HepG2 (cell line): ENCODE results near the gene COMMD10. TPM values are rescaled to one million over a fixed set of nuclear protein-coding genes. Genes with fewer than 3 reads are reported as not detected.

Source experiments
- EZH2 ChIP-seq: conservative IDR thresholded peaks from 2 replicates; pipeline ENCODE4 v1.6.1; 2012; ENCODE audit warnings: mild to moderate bottlenecking, low read depth, low read length, moderate library complexity
- FOXJ3 ChIP-seq: sonication (generic); formaldehyde crosslinking; IDR thresholded peaks from 2 replicates; pipeline ENCODE4 v1.4.0; 2020; ENCODE audit warnings: missing genetic modification reagents, mild to moderate bottlenecking, borderline replicate concordance
- GLI4 ChIP-seq: sonication (generic); formaldehyde crosslinking; IDR thresholded peaks from 2 replicates; pipeline ENCODE4 v1.5.1; 2020; ENCODE audit warnings: missing genetic modification reagents, mild to moderate bottlenecking, moderate library complexity, borderline replicate concordance
- ISL2 ChIP-seq: sonication (generic); formaldehyde crosslinking; IDR thresholded peaks from 2 replicates; pipeline ENCODE4 v1.5.0; 2020; ENCODE audit warnings: missing genetic modification reagents
- MYNN ChIP-seq: sonication (generic); formaldehyde crosslinking; IDR thresholded peaks from 2 replicates; pipeline ENCODE4 v1.4.0; 2020; ENCODE audit warnings: mild to moderate bottlenecking, low read depth, missing genetic modification reagents
- NFE2 ChIP-seq: sonication (generic); formaldehyde crosslinking; IDR thresholded peaks from 2 replicates; pipeline ENCODE4 v1.4.0; 2020; ENCODE audit warnings: missing genetic modification reagents
- RFXANK ChIP-seq: IDR thresholded peaks from 2 replicates; pipeline ENCODE4 v1.6.1; 2016
- RFXAP ChIP-seq: sonication (generic); formaldehyde crosslinking; IDR thresholded peaks from 2 replicates; pipeline ENCODE4 v1.4.0; 2020; ENCODE audit warnings: missing genetic modification reagents, borderline replicate concordance
- RXRA ChIP-seq: sonication (generic); formaldehyde crosslinking; IDR thresholded peaks from 2 replicates; pipeline ENCODE4 v1.5.1; 2020; ENCODE audit warnings: missing genetic modification reagents
- ZNF761 ChIP-seq: sonication (generic); formaldehyde crosslinking; conservative IDR thresholded peaks from 2 replicates; pipeline ENCODE4 v1.4.0; 2020; ENCODE audit warnings: mild to moderate bottlenecking, missing genetic modification reagents
- ZNF773 ChIP-seq: sonication (generic); formaldehyde crosslinking; IDR thresholded peaks from 2 replicates; pipeline ENCODE4 v1.4.0; 2020; ENCODE audit warnings: missing genetic modification reagents, borderline replicate concordance
- polyA plus RNA-seq, 8 experiments: library from polyadenylated mRNA; depleted of rRNA in 3 of 8; stranded (reverse) in 7 of 8; unstranded in 1 of 8; fragments of >200 nt; fragmentation: Illumina TruSeq in 4 of 8; extraction: Trizol in 4 of 8; gene quantifications; 2 replicates each; pipeline versions ENCODE4 v1.2.1 to v1.2.3, GENCODE V29; 2011 to 2016; ENCODE audit warnings: low read depth in 4 of 8, missing spikeins in 1 of 8, mixed read lengths in 1 of 8; ENCODE audit not compliant: insufficient read depth in 1 of 8
- total RNA-seq, 5 experiments: library from RNA; depleted of rRNA; stranded (reverse); fragments of >200 nt; fragmentation: Illumina TruSeq; extraction: Trizol; gene quantifications; 2 replicates each; pipeline ENCODE4 v1.2.3, GENCODE V29; 2016; ENCODE audit warnings: low read depth in 1 of 5
- TF ChIP-seq, protein P1 (sequence below): sonication (generic); formaldehyde crosslinking; IDR thresholded peaks from 2 replicates; pipeline ENCODE4 v1.8.1; 2023; ENCODE audit warnings: mild to moderate bottlenecking, moderate library complexity, missing genetic modification reagents
- TF ChIP-seq, protein P2 (sequence below), 2 experiments: fragments of 450-650 bp in 1 of 2; sonication (generic) in 1 of 2; formaldehyde crosslinking in 1 of 2; IDR thresholded peaks; 2 replicates each; pipeline versions ENCODE4 v1.6.1 to v1.8.0; 2016 to 2022; ENCODE audit warnings: antibody characterized with exemption in 1 of 2, mild to moderate bottlenecking in 1 of 2, missing genetic modification reagents in 1 of 2
- TF ChIP-seq, protein P3 (sequence below): sonication (generic); formaldehyde crosslinking; conservative IDR thresholded peaks from 2 replicates; pipeline ENCODE4 v1.4.0; 2020; ENCODE audit warnings: missing genetic modification reagents
- TF ChIP-seq, protein P4 (sequence below): sonication (generic); formaldehyde crosslinking; IDR thresholded peaks from 2 replicates; pipeline ENCODE4 v1.5.0; 2020; ENCODE audit warnings: mild to moderate bottlenecking, low read depth, missing genetic modification reagents, borderline replicate concordance
- TF ChIP-seq, protein P5 (sequence below): sonication (generic); formaldehyde crosslinking; IDR thresholded peaks from 2 replicates; pipeline ENCODE4 v1.4.0; 2020; ENCODE audit warnings: mild to moderate bottlenecking, missing genetic modification reagents

COMMD10 gene
- total and polyA plus RNA-seq, 2 of the 13 experiments (the other 11 are each of a cell fraction or from before 2014, with no cell fraction given) = 16.9 to 39.3 TPM

DNA sequence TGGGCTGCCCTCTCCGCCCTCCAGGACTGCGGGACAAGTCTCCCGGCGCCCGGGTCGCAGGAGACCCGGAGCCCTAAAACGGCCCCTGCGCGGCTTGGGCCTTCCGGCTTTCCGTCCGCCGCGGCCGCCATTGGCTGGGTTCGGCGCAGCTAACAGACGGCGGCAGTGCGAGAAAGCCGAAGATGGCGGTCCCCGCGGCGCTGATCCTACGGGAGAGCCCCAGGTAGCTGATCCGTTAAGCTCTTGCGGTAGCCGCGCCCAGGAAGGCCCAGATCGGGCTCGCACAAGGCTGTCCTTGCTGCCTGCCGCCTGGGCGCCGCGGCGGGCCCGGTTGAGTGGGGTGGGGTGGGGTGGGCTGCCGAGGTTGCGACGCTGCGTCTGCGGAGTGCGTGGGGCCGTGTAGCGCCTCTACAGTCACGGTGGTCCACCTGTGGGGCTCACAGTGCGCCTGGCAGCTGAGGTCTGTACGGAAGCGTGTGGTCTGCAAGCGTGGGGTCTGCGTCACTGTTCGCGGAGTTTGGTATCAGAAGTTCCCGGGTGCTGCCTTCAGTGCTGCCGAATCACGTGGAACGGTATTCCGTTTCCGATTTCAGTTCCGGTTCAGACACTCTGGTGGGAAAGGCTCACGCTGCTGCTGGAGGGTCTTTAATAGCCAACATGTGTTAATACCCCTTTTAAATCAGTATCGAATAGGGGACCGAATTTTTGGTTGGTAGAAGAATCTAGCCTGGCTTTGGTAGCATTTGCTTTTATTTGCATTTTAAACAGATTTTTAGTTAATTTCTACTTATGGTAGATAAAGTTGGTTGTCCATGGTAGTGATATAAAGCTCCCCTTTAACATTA is at the start of gene COMMD10 (continued):
- no peak for TF ChIP-seq RFXAP (CRISPR knock-in tag)
- no peak; the same call in 1 of the 2 replicates for TF ChIP-seq ISL2 (CRISPR knock-in tag)
- TF ChIP-seq EZH2 = no peak
- TF ChIP-seq MYNN (CRISPR knock-in tag) = no peak
- no peak; the same call in 1 of the 2 replicates for TF ChIP-seq GLI4 (CRISPR knock-in tag)
- TF ChIP-seq, protein P1, sequence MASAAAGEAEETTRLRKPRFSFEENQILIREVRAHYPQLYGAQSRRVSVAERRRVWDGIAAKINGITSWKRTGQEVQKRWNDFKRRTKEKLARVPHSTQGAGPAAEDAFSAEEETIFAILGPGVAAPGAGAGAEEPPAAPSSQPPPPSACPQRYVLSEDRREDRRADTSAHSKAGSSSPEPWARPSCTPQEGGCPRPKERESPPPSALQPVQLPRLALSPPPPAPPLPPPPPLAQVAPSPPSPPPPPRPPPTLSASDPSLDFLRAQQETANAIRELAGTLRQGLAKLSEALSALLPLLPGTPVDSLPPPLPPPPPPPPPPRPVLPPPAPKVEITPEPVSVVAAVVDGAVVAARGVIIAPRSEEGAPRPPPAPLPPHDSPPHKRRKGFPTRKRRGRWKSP = 0 out of 2 replicates have a peak, but pooled peaks have one; percentile 56
- TF ChIP-seq, protein P2, sequence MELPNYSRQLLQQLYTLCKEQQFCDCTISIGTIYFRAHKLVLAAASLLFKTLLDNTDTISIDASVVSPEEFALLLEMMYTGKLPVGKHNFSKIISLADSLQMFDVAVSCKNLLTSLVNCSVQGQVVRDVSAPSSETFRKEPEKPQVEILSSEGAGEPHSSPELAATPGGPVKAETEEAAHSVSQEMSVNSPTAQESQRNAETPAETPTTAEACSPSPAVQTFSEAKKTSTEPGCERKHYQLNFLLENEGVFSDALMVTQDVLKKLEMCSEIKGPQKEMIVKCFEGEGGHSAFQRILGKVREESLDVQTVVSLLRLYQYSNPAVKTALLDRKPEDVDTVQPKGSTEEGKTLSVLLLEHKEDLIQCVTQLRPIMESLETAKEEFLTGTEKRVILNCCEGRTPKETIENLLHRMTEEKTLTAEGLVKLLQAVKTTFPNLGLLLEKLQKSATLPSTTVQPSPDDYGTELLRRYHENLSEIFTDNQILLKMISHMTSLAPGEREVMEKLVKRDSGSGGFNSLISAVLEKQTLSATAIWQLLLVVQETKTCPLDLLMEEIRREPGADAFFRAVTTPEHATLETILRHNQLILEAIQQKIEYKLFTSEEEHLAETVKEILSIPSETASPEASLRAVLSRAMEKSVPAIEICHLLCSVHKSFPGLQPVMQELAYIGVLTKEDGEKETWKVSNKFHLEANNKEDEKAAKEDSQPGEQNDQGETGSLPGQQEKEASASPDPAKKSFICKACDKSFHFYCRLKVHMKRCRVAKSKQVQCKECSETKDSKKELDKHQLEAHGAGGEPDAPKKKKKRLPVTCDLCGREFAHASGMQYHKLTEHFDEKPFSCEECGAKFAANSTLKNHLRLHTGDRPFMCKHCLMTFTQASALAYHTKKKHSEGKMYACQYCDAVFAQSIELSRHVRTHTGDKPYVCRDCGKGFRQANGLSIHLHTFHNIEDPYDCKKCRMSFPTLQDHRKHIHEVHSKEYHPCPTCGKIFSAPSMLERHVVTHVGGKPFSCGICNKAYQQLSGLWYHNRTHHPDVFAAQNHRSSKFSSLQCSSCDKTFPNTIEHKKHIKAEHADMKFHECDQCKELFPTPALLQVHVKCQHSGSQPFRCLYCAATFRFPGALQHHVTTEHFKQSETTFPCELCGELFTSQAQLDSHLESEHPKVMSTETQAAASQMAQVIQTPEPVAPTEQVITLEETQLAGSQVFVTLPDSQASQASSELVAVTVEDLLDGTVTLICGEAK (IDR thresholded peaks at IDR 0.05) = no peak; the same call in 1 of the 2 replicates
- TF ChIP-seq, protein P2 (CRISPR knock-in tag; IDR thresholded peaks at IDR 0.05) = peak; percentile 85
- TF ChIP-seq, protein P3, sequence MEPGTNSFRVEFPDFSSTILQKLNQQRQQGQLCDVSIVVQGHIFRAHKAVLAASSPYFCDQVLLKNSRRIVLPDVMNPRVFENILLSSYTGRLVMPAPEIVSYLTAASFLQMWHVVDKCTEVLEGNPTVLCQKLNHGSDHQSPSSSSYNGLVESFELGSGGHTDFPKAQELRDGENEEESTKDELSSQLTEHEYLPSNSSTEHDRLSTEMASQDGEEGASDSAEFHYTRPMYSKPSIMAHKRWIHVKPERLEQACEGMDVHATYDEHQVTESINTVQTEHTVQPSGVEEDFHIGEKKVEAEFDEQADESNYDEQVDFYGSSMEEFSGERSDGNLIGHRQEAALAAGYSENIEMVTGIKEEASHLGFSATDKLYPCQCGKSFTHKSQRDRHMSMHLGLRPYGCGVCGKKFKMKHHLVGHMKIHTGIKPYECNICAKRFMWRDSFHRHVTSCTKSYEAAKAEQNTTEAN (CRISPR knock-in tag) = peak; percentile 60
- no peak for TF ChIP-seq RFXANK
- no peak for TF ChIP-seq ZNF773 (CRISPR knock-in tag)
- TF ChIP-seq, protein P4, sequence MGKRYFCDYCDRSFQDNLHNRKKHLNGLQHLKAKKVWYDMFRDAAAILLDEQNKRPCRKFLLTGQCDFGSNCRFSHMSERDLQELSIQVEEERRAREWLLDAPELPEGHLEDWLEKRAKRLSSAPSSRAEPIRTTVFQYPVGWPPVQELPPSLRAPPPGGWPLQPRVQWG (CRISPR knock-in tag) = 0 out of 2 replicates have a peak, but pooled peaks have one; percentile 32
- TF ChIP-seq RXRA (CRISPR knock-in tag) = peak; percentile 37; the same call in 1 of the 2 replicates
- TF ChIP-seq, protein P5, sequence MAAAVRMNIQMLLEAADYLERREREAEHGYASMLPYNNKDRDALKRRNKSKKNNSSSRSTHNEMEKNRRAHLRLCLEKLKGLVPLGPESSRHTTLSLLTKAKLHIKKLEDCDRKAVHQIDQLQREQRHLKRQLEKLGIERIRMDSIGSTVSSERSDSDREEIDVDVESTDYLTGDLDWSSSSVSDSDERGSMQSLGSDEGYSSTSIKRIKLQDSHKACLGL (CRISPR knock-in tag) = peak; percentile 55; the same call in 1 of the 2 replicates
- no peak for TF ChIP-seq FOXJ3 (CRISPR knock-in tag)
- peak; percentile 75; the same call in 1 of the 2 replicates for TF ChIP-seq ZNF761 (CRISPR knock-in tag)
- TF ChIP-seq NFE2 (CRISPR knock-in tag) = no peak
